ENCODE data around the gene C19orf47.

GRCh38 chr19:40279120-40279551, 69.1 kb downstream of the C19orf47 start:
- TF ChIP-seq POLR2AphosphoS5 (IDR thresholded peaks at IDR 0.05; ENCODE audit: borderline replicate concordance, low read depth, low read length) (no peak), FOXP2 (optimal IDR thresholded peaks at IDR 0.05; ENCODE audit: control extremely low read depth, extremely low read length, insufficient read depth) (no peak), EZH2 (IDR thresholded peaks at IDR 0.05) (no peak)
